ENCODE measurements around the gene DSC3. TPM values are rescaled to one million over a fixed set of nuclear protein-coding genes. Genes with fewer than 3 reads are reported as not detected.

Gene DSC3
- total RNA-seq, 1 experiment from 2014 or later: under 0.01 TPM

- peak; percentile 21 for DNase-seq (ENCODE audit: low read depth)
Measured at GRCh38 chr18:30971338-30971956, 71.1 kb downstream of the DSC3 start.

DNA sequence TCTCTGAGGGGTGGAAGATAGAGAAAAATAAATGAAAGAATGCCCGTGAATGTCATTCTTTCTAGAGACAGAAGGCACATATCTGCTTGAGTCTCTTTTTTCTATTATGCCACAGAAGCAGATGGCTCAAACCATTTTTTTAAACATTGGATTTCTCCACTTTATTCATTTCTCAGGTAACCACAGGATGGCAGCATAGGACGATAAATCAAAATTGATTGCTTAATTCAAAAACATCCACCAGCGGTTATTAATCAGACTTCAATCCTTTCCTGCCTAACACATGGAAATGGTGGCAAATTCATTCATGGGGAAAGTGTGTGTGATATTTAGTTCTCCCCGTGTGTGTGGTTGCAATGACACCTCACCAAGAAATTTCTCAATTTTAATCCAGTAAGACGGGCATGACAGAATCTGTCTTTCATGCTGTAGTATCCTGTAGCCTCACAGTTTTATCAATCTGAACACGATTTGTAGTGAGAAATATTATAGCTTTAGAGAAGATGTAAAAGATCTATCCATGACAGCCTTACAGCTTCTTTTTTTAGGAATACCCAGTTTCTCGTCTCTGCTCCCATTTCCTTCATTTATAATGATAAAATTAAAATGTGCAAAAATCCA, 72.2 kb downstream of the DSC3 start:
- peak; percentile 16 for DNase-seq (ENCODE audit: low read depth)

DNA sequence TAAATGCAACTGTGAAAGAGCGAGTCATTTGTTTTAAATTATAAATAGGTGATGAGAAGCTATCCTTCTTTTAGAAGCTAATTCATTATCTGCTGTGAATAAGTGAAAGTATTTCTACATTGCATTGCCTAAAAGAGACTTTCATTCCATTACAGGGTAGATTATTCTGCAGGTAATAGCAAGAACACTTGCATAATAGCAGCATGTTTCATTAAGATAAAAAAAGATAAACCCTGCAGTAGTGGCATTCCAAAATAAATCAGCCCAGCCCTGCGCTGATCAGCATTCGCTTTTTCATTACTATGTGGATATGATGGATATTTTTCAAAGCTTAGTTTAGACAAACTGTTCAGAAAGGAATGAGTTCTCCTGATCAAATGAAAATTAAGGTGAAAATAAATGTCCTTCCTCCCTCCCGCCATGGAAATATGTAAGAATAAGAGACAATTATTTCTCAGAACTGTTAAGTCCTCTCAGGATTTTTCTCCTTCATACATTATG, 72.8 kb downstream of the DSC3 start:
- DNase-seq (ENCODE audit: low read depth): no peak

DNA sequence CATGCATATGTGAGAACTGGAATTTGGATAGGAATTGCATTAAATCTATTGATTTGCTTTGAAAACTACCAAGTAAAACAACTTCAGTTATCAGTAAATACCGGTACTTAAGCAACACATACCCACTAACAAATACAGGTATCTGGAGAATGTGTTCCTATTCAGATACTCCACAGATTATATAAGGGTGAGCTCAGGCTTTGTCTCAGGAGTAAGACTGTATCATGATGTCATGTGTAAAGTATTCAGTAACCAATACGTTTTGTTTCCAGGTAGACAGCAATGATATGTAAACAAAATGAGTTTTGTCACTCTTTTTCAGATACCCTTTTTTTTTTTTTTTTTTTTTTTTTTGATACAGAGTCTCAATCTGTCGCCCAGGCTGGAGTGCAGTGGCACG, 74.8 kb downstream of the DSC3 start:
- DNase-seq (ENCODE audit: low read depth): no peak

- no peak for DNase-seq (ENCODE audit: low read depth)
Measured at GRCh38 chr18:30965237-30965636, 77.3 kb downstream of the DSC3 start.

GRCh38 chr18:30960661-30961060, 81.9 kb downstream of the DSC3 start:
- DNase-seq (ENCODE audit: low read depth): no peak

DNA sequence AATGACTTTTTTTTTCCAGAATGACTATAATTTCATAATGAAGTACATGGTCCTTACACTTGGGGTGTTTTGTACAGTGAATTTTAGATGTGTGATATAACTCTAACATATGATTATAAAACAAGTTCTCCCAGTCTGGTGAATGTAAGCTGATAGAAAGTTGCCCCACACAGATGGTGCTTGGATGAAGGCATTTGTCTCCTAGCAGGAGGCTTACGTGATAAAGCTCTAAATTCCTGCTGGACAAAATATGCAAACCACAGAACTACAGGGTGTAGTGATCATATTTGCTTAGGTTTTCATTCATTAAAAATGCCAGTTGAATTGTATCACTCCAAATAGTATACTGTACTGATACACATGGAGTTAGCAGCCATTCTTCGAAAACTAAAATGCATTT, 85.5 kb downstream of the DSC3 start:
- DNase-seq (ENCODE audit: low read depth): no peak

GRCh38 chr18:30954262-30954661, 88.3 kb downstream of the DSC3 start:
- no peak for DNase-seq (ENCODE audit: low read depth)

DNA sequence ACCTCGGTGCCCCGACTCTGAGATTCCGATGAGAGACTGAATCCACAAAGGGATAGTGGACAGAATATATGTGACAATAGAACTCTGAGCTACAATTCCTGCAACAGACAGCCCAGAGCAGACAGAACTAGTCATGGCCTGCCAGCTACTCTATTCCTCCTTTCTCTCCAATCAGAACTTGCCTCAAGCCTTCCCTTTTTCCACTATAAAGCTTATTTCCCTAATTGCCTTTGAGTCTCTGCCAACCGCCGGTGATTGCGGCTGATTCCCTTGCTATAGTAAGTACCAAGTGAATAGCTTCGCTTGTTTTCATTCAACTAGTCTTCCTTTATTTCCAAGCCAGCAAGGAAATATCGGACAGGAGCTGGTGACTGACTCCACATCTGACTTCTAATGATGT, 96.8 kb downstream of the DSC3 start:
- no peak for DNase-seq (ENCODE audit: low read depth)

DNA sequence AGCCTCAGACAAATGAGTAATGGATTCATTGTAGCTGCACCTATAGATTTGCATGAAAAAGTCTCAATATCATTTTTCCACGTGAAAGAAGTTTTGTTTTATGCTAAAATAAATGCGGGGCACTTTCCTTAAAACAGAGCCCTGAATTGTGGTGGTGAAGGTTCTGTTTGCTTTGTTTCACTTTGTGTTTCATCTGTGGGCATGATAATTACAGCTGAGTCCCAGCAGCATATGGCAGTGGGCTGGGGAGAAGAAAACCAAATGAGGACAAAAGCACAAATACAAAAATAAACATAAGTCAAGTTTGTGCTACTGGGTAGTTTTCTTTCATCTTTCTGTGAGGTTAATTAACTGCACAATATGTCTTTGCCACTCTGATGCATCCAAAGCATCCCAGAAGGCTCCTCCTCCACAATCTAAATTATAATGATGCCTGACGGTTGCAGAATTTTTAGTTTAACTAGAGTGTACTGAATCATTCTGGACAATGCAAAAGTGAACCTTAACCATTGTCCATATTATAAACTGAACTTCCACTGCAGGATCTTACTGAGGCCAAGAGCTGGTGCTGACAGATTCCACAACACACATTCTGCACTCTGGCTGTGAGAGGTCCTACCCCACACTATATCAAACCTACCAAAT, 97.6 kb downstream of the DSC3 start:
- no peak for DNase-seq (ENCODE audit: low read depth)

DNA sequence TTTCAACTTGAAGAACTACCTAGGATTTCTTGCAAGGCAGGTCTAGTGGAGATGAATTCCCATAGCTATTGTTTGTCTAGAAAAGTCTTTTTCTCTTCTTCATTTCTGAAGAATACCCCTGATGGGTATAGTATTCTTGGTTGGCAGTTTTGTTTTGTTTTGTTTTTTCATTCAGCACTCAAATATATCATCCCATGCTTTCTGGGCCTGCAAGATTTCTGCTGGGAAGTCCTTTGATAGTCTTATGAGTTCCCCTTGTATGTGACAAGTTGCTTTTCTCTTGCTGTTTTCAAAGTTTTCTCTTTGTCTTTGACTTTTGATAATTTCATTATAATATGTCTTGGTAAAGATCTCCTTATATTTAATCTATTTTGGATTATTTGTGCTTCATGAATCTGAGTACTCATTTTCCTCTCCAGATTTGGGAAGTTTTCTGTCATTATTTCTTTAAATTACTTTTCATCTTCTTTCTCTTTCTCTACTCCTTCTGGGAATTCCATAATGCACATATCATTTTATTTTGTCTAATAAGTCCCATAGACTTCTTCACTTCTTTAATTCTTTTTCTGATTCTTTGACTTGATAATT, 101.5 kb downstream of the DSC3 start:
- DNase-seq (ENCODE audit: low read depth): no peak

Other genes starting within 250 kb of the DSC3 start
- not detected in 2 replicates for gene DSC2, start 59.7 kb upstream of the DSC3 start, total RNA-seq (2014; rRNA removed; shearing (Covaris generic))
- not detected in 2 replicates for gene DSC1, start 120.1 kb upstream of the DSC3 start, total RNA-seq (2014; rRNA removed; shearing (Covaris generic))

Measured in RPMI7951 (cell line).